IMR-90 (cell line): ENCODE data around the gene ABR. TPM values are rescaled to one million over a fixed set of nuclear protein-coding genes. Genes with fewer than 3 reads are reported as not detected.

Source experiments
- ATAC-seq: fragments of 200-7000 bp; cut with Tn5 transposase; 2 replicates; pipeline ENCODE4 v1.9.1; 2020; ENCODE audit warnings: low read depth, mild to moderate bottlenecking, moderate library complexity
- BruUV-seq: library from RNA; stranded (reverse); fragments of 400-500 nt; replicated peaks from 2 replicates; lab custom pipeline; 2021; lab: Mats Ljungman, UMichigan
- CTCF ChIA-PET: fragments of 300-600 bp; formaldehyde crosslinking; extraction: SDS; loops from one replicate; lab custom pipeline; 2021; ENCODE audit warnings: antibody characterized with exemption; lab: Yijun Ruan, JAX
- POLR2A ChIA-PET: fragments of 300-600 bp; sonication (Branson Sonifier 250); formaldehyde crosslinking; loops from one replicate; lab custom pipeline; 2022; ENCODE audit warnings: antibody characterized with exemption; ENCODE audit not compliant: unreplicated experiment; lab: Charles Lee
- DNase-seq: peaks from one replicate; pipeline ENCODE4 v3.0.0; 2013
- H2AFZ ChIP-seq: replicated peaks from 2 replicates; pipeline ENCODE3; 2013; ENCODE audit warnings: low read length, mild to moderate bottlenecking; ENCODE audit not compliant: poor library complexity
- H2AK5ac ChIP-seq: 2 replicates; pipeline ENCODE4 v1.6.1; 2013; ENCODE audit warnings: low read depth, low read length, inconsistent platforms
- H2AK9ac ChIP-seq: replicated peaks from 2 replicates; pipeline ENCODE3; 2013; ENCODE audit warnings: mild to moderate bottlenecking, low read depth, low read length, moderate library complexity; ENCODE audit not compliant: poor library complexity
- H2BK120ac ChIP-seq: 2 replicates; pipeline ENCODE4 v1.6.1; 2013; ENCODE audit warnings: low read depth, low read length, inconsistent platforms
- H2BK15ac ChIP-seq: 3 replicates; pipeline ENCODE4 v1.6.1; 2013; ENCODE audit warnings: low read depth, low read length, inconsistent platforms
- H2BK20ac ChIP-seq: 2 replicates; pipeline ENCODE4 v1.6.1; 2013; ENCODE audit warnings: low read depth, mild to moderate bottlenecking, inconsistent platforms, low read length, moderate library complexity
- H2BK5ac ChIP-seq: 2 replicates; pipeline ENCODE4 v1.6.1; 2013; ENCODE audit warnings: mild to moderate bottlenecking, low read depth, low read length, inconsistent platforms; ENCODE audit not compliant: poor library complexity, severe bottlenecking
- H3K14ac ChIP-seq: replicated peaks from 2 replicates; pipeline ENCODE4 v1.6.1; 2013; ENCODE audit warnings: low read depth, low read length, inconsistent platforms
- H3K18ac ChIP-seq: 2 replicates; pipeline ENCODE4 v1.6.1; 2013; ENCODE audit warnings: low read depth, low read length, control low read depth
- H3K23ac ChIP-seq: 2 replicates; pipeline ENCODE4 v1.6.1; 2013; ENCODE audit warnings: low read depth, low read length, inconsistent platforms
- H3K27ac ChIP-seq: 2 replicates; pipeline ENCODE4 v1.5.1; 2013; ENCODE audit warnings: mild to moderate bottlenecking, control low read depth, low read length; ENCODE audit not compliant: insufficient read depth
- H3K27me3 ChIP-seq: 2 replicates; pipeline ENCODE4 v1.6.1; 2013; ENCODE audit warnings: low read length; ENCODE audit not compliant: control insufficient read depth, insufficient read depth
- H3K36me3 ChIP-seq: 2 replicates; pipeline ENCODE4 v1.6.1; 2013; ENCODE audit warnings: low read length, mixed read lengths; ENCODE audit not compliant: control insufficient read depth, insufficient read depth
- H3K4ac ChIP-seq: 2 replicates; pipeline ENCODE4 v1.6.1; 2013; ENCODE audit warnings: low read depth, low read length, inconsistent platforms
- H3K4me1 ChIP-seq: 2 replicates; pipeline ENCODE4 v1.6.1; 2013; ENCODE audit warnings: low read length, mixed read lengths; ENCODE audit not compliant: control insufficient read depth, insufficient read depth
- H3K4me2 ChIP-seq: 2 replicates; pipeline ENCODE4 v1.6.1; 2013; ENCODE audit warnings: low read depth, mild to moderate bottlenecking, control low read depth, low read length, moderate library complexity
- H3K4me3 ChIP-seq: 2 replicates; pipeline ENCODE4 v1.5.1; 2013; ENCODE audit warnings: low read depth, mild to moderate bottlenecking, control low read depth, low read length, moderate library complexity; ENCODE audit not compliant: insufficient read depth
- H3K56ac ChIP-seq: 2 replicates; pipeline ENCODE4 v1.6.1; 2013; ENCODE audit warnings: low read length, inconsistent platforms; ENCODE audit not compliant: insufficient read depth; ENCODE audit errors: extremely low read depth
- H3K79me1 ChIP-seq, 2 experiments: 2 replicates each; pipeline ENCODE4 v1.6.1; 2013; ENCODE audit warnings: low read length in 2 of 2, inconsistent platforms in 1 of 2, low read depth in 1 of 2
- H3K9ac ChIP-seq: 2 replicates; pipeline ENCODE4 v1.6.1; 2013; ENCODE audit warnings: low read depth, low read length, control low read depth
- H3K9me1 ChIP-seq: 2 replicates; pipeline ENCODE4 v1.6.1; 2013; ENCODE audit warnings: low read length, inconsistent platforms; ENCODE audit not compliant: insufficient read depth
- H3K9me3 ChIP-seq: 2 replicates; pipeline ENCODE4 v1.6.1; 2013; ENCODE audit warnings: low read length; ENCODE audit not compliant: control insufficient read depth, insufficient read depth
- H4K20me1 ChIP-seq: 2 replicates; pipeline ENCODE4 v1.6.1; 2013; ENCODE audit warnings: low read length, inconsistent platforms; ENCODE audit not compliant: insufficient read depth
- H4K5ac ChIP-seq: 2 replicates; pipeline ENCODE4 v1.6.1; 2013; ENCODE audit warnings: mild to moderate bottlenecking, low read depth, low read length, control low read depth
- H4K8ac ChIP-seq, 2 experiments: 2 replicates each; pipeline ENCODE4 v1.6.1; 2013; ENCODE audit warnings: low read depth in 2 of 2, low read length in 2 of 2, control low read depth in 1 of 2, inconsistent platforms in 1 of 2
- H4K91ac ChIP-seq: 2 replicates; pipeline ENCODE4 v1.6.1; 2013; ENCODE audit warnings: low read depth, low read length, inconsistent platforms; ENCODE audit not compliant: insufficient read depth
- BHLHE40 ChIP-seq: fragments of 150-350 bp; IDR thresholded peaks from 2 replicates; pipeline ENCODE4 v1.6.1; 2016; ENCODE audit warnings: mild to moderate bottlenecking, low read depth, low read length
- CEBPB ChIP-seq: IDR thresholded peaks from 2 replicates; pipeline ENCODE4 v1.6.1; 2012; ENCODE audit warnings: low read depth, low read length, improper control_type of control experiment
- CHD1 ChIP-seq: IDR thresholded peaks from 2 replicates; pipeline ENCODE4 v1.6.1; 2012; ENCODE audit warnings: low read depth, low read length, improper control_type of control experiment
- CTCF ChIP-seq: conservative IDR thresholded peaks from 2 replicates; pipeline ENCODE4 v1.5.1; 2012; ENCODE audit warnings: mild to moderate bottlenecking, low read depth, low read length, improper control_type of control experiment
- FOS ChIP-seq: fragments of 150-350 bp; IDR thresholded peaks from 2 replicates; pipeline ENCODE4 v1.6.1; 2016; ENCODE audit warnings: low read depth, low read length
- MAFK ChIP-seq: IDR thresholded peaks from 2 replicates; pipeline ENCODE4 v1.6.1; 2012; ENCODE audit warnings: low read depth, low read length, improper control_type of control experiment
- MAZ ChIP-seq: IDR thresholded peaks from 2 replicates; pipeline ENCODE4 v1.6.1; 2012; ENCODE audit warnings: low read depth, mild to moderate bottlenecking, low read length, improper control_type of control experiment, moderate library complexity, borderline replicate concordance
- MXI1 ChIP-seq: IDR thresholded peaks from 2 replicates; pipeline ENCODE4 v1.6.1; 2012; ENCODE audit warnings: low read depth, mild to moderate bottlenecking, low read length, moderate library complexity, borderline replicate concordance
- NFE2L2 ChIP-seq: fragments of 150-350 bp; IDR thresholded peaks from 2 replicates; pipeline ENCODE4 v1.6.1; 2016; ENCODE audit warnings: low read depth, mild to moderate bottlenecking, low read length
- POLR2A ChIP-seq: IDR thresholded peaks from 2 replicates; pipeline ENCODE4 v1.6.1; 2012; ENCODE audit warnings: mild to moderate bottlenecking, low read depth, low read length
- RAD21 ChIP-seq: IDR thresholded peaks from 2 replicates; pipeline ENCODE4 v1.6.1; 2012; ENCODE audit warnings: low read length, improper control_type of control experiment
- RCOR1 ChIP-seq: IDR thresholded peaks from 2 replicates; pipeline ENCODE4 v1.6.1; 2012; ENCODE audit warnings: mild to moderate bottlenecking, low read length, improper control_type of control experiment; ENCODE audit not compliant: insufficient replicate concordance
- RFX5 ChIP-seq: IDR thresholded peaks from 2 replicates; pipeline ENCODE4 v1.8.0; 2012; ENCODE audit warnings: low read depth, mild to moderate bottlenecking, low read length, moderate library complexity
- SMC3 ChIP-seq: fragments of 150-350 bp; IDR thresholded peaks from 2 replicates; pipeline ENCODE4 v1.6.1; 2016; ENCODE audit warnings: low read depth, mild to moderate bottlenecking, antibody characterized with exemption, low read length, moderate library complexity
- USF2 ChIP-seq: fragments of 150-350 bp; IDR thresholded peaks from 2 replicates; pipeline ENCODE4 v1.6.1; 2017; ENCODE audit warnings: mild to moderate bottlenecking, antibody characterized with exemption, low read length, low read depth
- WGBS, 2 experiments: methylation state at CpG; one replicate each; pipeline versions ENCODE4 v1.1.5 to v1.1.7; 2013; ENCODE audit warnings: missing lambda C conversion rate in 2 of 2; ENCODE audit not compliant: insufficient read length in 1 of 2; ENCODE audit errors: extremely low coverage in 2 of 2; 5-methylcytosine and 5-hydroxymethylcytosine counted together
- dilution Hi-C: fragments of 300-500 bp; cut with HindIII; formaldehyde crosslinking; loops from one replicate; pipeline ENCODE4 v1.14.3; 2018; ENCODE audit warnings: low sequenced_read_pairs; ENCODE audit not compliant: unreplicated experiment
- in situ Hi-C: fragments of 300-500 bp; cut with MboI; formaldehyde crosslinking; loops from 3 replicates; pipeline ENCODE4 v1.14.3; 2019; ENCODE audit warnings: low sequenced_read_pairs, inconsistent platforms, mixed read lengths
- intact Hi-C: fragments of 100-400 bp; cut with micrococcal nuclease; formaldehyde crosslinking; loops from 2 replicates; pipeline ENCODE4 v1.10.0; 2022
- polyA plus RNA-seq, 3 experiments: library from polyadenylated mRNA; depleted of rRNA; stranded (reverse); fragments of >200 nt; gene quantifications; 2 replicates each; pipeline ENCODE4 v1.2.3, GENCODE V29; 2012; ENCODE audit warnings: low replicate concordance in 1 of 3
- total RNA-seq: library from RNA; depleted of rRNA; stranded (reverse); fragments of >200 nt; gene quantifications from 2 replicates; pipeline ENCODE4 v1.2.3, GENCODE V29; 2012

The ABR gene
- total and polyA plus RNA-seq, 2 of the 4 experiments (the other 2 are of a cell fraction): 28.3 to 79.7 TPM

GRCh38 chr17:1029922-1030644 is 149.7 kb downstream of the ABR start:
- Histone ChIP-seq H3K27ac (no peak overlapping the region), H4K91ac (no peak overlapping the region), H2AK9ac (peak overlapping the region; percentile 47), H3K18ac (no peak overlapping the region), H3K36me3 (peaks cover 13% of the 10 kb centered on the region), H3K56ac (no peak overlapping the region), H2BK20ac (no peak overlapping the region), H3K4me3 (no peak overlapping the region), H3K14ac (no peak overlapping the region), H3K23ac (no peak overlapping the region), H2AK5ac (peak overlapping the region; percentile 97; the same call in 1 of the 2 replicates), H2BK5ac (no peak overlapping the region), H2BK120ac (peak overlapping the region; percentile 16; the same call in 1 of the 2 replicates), H3K4me2 (no peak overlapping the region), H3K4me1 (peaks cover 21% of the 10 kb centered on the region), H3K9me1 (peaks cover 13% of the 10 kb centered on the region), H2BK15ac (peak overlapping the region; percentile 60; the same call in 1 of the 3 replicates), H2AFZ (no peak overlapping the region), H3K9me3 (no peaks in the 10 kb centered on the region), H3K4ac (peak overlapping the region; percentile 71; the same call in 1 of the 2 replicates), H4K5ac (no peak overlapping the region), H3K9ac (no peak overlapping the region), H3K79me1 (peaks cover 0 to 36% of the 10 kb centered on the region in 2 experiments), H4K8ac (no peak overlapping the region), H4K20me1 (peaks cover 36% of the 10 kb centered on the region), H3K27me3 (no peaks in the 10 kb centered on the region)
- dilution Hi-C loops: no loop called here
- intact Hi-C loops: no loop called here
- 83% methylated on average over 11 of the region's 20 CpGs; no CpG with 5 or more reads in 1 of the 2 experiments for WGBS, 2 experiments
- in situ Hi-C loops: no loop called here
- no TSS peak for BruUV-seq
- POLR2A ChIA-PET: no interaction called here
- peak; percentile 3; the same call in 1 of the 2 replicates for ATAC-seq
- no peak for DNase-seq
- CTCF ChIA-PET: interaction anchor here (0.9 kb wide), 1 partner anchor 26 kb away, joined by 3 read pairs; no protein-coding TSS in a partner anchor
- TF ChIP-seq BHLHE40 (no peak), RFX5 (no peak), MAZ (no peak), CHD1 (no peak), USF2 (no peak), CTCF (no peak), FOS (no peak), NFE2L2 (no peak), MXI1 (no peak), MAFK (no peak), SMC3 (no peak), POLR2A (no peak), RCOR1 (no peak), RAD21 (no peak), CEBPB (no peak)
